ENCODE results near the gene GSK3B. TPM values are rescaled to one million over a fixed set of nuclear protein-coding genes. Genes with fewer than 3 reads are reported as not detected.

Gene GSK3B
- total and polyA plus RNA-seq, 2 experiments from 2014 or later: 19.7 to 43.1 TPM

- H3K27ac ChIP-seq: no peak overlapping the region
Measured at GRCh38 chr3:120024103-120024502, 70.1 kb downstream of the GSK3B start.

DNA sequence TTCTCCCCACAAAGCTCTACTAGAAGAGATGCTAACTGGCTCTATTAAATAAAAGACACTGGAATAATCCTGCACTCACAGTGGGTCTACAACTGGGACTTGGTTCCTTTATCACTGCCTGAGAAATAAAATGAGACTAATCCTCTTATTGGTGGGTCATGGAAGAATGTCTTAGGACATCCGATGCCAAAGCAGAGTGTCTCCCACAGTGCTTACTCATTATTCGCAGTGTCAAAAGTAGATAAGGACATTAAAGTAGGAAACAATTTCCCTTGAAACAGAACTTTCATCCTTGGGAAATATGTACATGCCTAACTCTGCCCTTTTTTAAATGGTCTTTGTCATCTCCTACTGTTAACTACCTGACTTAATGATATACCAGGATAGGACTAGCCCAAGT is 71.5 kb downstream of the GSK3B start:
- 94 to 95% methylated on average over 2 of the region's 2 CpGs for WGBS, 2 experiments (ENCODE audit: low coverage in 1 of 2, low lambda C conversion rate in 2 of 2, missing lambda C conversion rate in 2 of 2)
- no peaks in the 10 kb centered on the region for H3K27me3 ChIP-seq (replicated peaks; ENCODE audit: insufficient read depth)
- no peak overlapping the region for H3K4me2 ChIP-seq (ENCODE audit: unreplicated experiment)
- H3K36me3 ChIP-seq (ENCODE audit: low read depth): no peaks in the 10 kb centered on the region
- TF ChIP-seq EZH2phosphoT487 (IDR thresholded peaks at IDR 0.05; ENCODE audit: insufficient read depth, low read depth): no peak
- no peak for TF ChIP-seq EZH2 (IDR thresholded peaks at IDR 0.05; ENCODE audit: insufficient read depth, poor library complexity, severe bottlenecking)
- H3K4me1 ChIP-seq (ENCODE audit: insufficient read depth): peaks cover 23% of the 10 kb centered on the region
- in situ Hi-C loops (cut with MboI): no loop called here
- H3K9me3 ChIP-seq (ENCODE audit: low read depth): no peaks in the 10 kb centered on the region
- no peak overlapping the region for H3K4me3 ChIP-seq
- peaks cover 100% of the 10 kb centered on the region for H3K79me2 ChIP-seq (ENCODE audit: insufficient read depth)
- no peaks in the 10 kb centered on the region for H3K9me2 ChIP-seq (ENCODE audit: insufficient read depth)
- H3F3A ChIP-seq (ENCODE audit: insufficient read depth): peaks cover 50% of the 10 kb centered on the region
- H3K27ac ChIP-seq: no peak overlapping the region
- peaks cover 66% of the 10 kb centered on the region for H4K20me1 ChIP-seq (ENCODE audit: insufficient read depth)
- H2AFZ ChIP-seq: no peak overlapping the region
- no peak overlapping the region for H3K9ac ChIP-seq
- peak; percentile 23 for DNase-seq

More at GRCh38 chr3:120024103-120024502, 70.1 kb downstream of the GSK3B start:
- Histone ChIP-seq H2AFZ (no peak overlapping the region), H3K9me3 (ENCODE audit: low read depth) (no peaks in the 10 kb centered on the region), H3K4me1 (ENCODE audit: insufficient read depth) (peaks cover 23% of the 10 kb centered on the region), H3K79me2 (ENCODE audit: insufficient read depth) (peaks cover 100% of the 10 kb centered on the region), H3K4me2 (ENCODE audit: unreplicated experiment) (no peak overlapping the region), H3F3A (ENCODE audit: insufficient read depth) (peaks cover 43% of the 10 kb centered on the region), H3K36me3 (ENCODE audit: low read depth) (no peaks in the 10 kb centered on the region), H4K20me1 (ENCODE audit: insufficient read depth) (peaks cover 66% of the 10 kb centered on the region), H3K27me3 (replicated peaks; ENCODE audit: insufficient read depth) (no peaks in the 10 kb centered on the region), H3K4me3 (no peak overlapping the region), H3K9me2 (ENCODE audit: insufficient read depth) (no peaks in the 10 kb centered on the region), H3K9ac (no peak overlapping the region)
- TF ChIP-seq EZH2 (IDR thresholded peaks at IDR 0.05; ENCODE audit: insufficient read depth, poor library complexity, severe bottlenecking): no peak
- no peak for TF ChIP-seq EZH2phosphoT487 (IDR thresholded peaks at IDR 0.05; ENCODE audit: insufficient read depth, low read depth)
- DNase-seq: no peak
- 100% methylated on average over 1 of the region's 1 CpG for whole genome bisulfite sequencing, 2 experiments (ENCODE audit: low coverage in 1 of 2, low lambda C conversion rate in 2 of 2, missing lambda C conversion rate in 2 of 2)
- in situ Hi-C loops (cut with MboI): no loop called here

GRCh38 chr3:120021523-120021922 is 72.7 kb downstream of the GSK3B start:
- H3F3A ChIP-seq (ENCODE audit: insufficient read depth): peaks cover 45% of the 10 kb centered on the region
- DNase-seq: peak; percentile 65

GRCh38 chr3:120018299-120018698 is 75.9 kb downstream of the GSK3B start:
- TF ChIP-seq EZH2phosphoT487 (IDR thresholded peaks at IDR 0.05; ENCODE audit: insufficient read depth, low read depth): no peak
- no peak for TF ChIP-seq EZH2 (IDR thresholded peaks at IDR 0.05; ENCODE audit: insufficient read depth, poor library complexity, severe bottlenecking)
- Histone ChIP-seq H3K79me2 (ENCODE audit: insufficient read depth) (peaks cover 100% of the 10 kb centered on the region), H3K4me2 (ENCODE audit: unreplicated experiment) (no peak overlapping the region), H3F3A (ENCODE audit: insufficient read depth) (peaks cover 43% of the 10 kb centered on the region), H3K27ac (no peak overlapping the region), H3K4me3 (no peak overlapping the region), H3K36me3 (ENCODE audit: low read depth) (no peaks in the 10 kb centered on the region), H3K27me3 (replicated peaks; ENCODE audit: insufficient read depth) (no peaks in the 10 kb centered on the region), H3K9me3 (ENCODE audit: low read depth) (no peaks in the 10 kb centered on the region), H2AFZ (no peak overlapping the region), H3K4me1 (ENCODE audit: insufficient read depth) (peaks cover 28% of the 10 kb centered on the region), H3K9ac (no peak overlapping the region), H3K9me2 (ENCODE audit: insufficient read depth) (no peaks in the 10 kb centered on the region), H4K20me1 (ENCODE audit: insufficient read depth) (peaks cover 70% of the 10 kb centered on the region)
- in situ Hi-C loops (cut with MboI): no loop called here
- 97 to 99% methylated on average over 3 of the region's 3 CpGs for WGBS, 2 experiments (ENCODE audit: low coverage in 1 of 2, low lambda C conversion rate in 2 of 2, missing lambda C conversion rate in 2 of 2)
- no peak for DNase-seq

More at GRCh38 chr3:120021523-120021922, 72.7 kb downstream of the GSK3B start:
- no peaks in the 10 kb centered on the region for H3K9me3 ChIP-seq (ENCODE audit: low read depth)
- TF ChIP-seq EZH2 (IDR thresholded peaks at IDR 0.05; ENCODE audit: insufficient read depth, poor library complexity, severe bottlenecking) (no peak), EZH2phosphoT487 (IDR thresholded peaks at IDR 0.05; ENCODE audit: insufficient read depth, low read depth) (no peak)
- no peaks in the 10 kb centered on the region for H3K9me2 ChIP-seq (ENCODE audit: insufficient read depth)
- H3K36me3 ChIP-seq (ENCODE audit: low read depth): no peaks in the 10 kb centered on the region
- H3K4me2 ChIP-seq (ENCODE audit: unreplicated experiment): no peak overlapping the region
- H3K9ac ChIP-seq: no peak overlapping the region
- no peak overlapping the region for H2AFZ ChIP-seq
- peaks cover 28% of the 10 kb centered on the region for H3K4me1 ChIP-seq (ENCODE audit: insufficient read depth)
- in situ Hi-C loops (cut with MboI): no loop called here
- no peak overlapping the region for H3K4me3 ChIP-seq
- H3K27ac ChIP-seq: peak overlapping the region; percentile 36
- H3K79me2 ChIP-seq (ENCODE audit: insufficient read depth): peaks cover 100% of the 10 kb centered on the region
- H4K20me1 ChIP-seq (ENCODE audit: insufficient read depth): peaks cover 64% of the 10 kb centered on the region
- H3K27me3 ChIP-seq (replicated peaks; ENCODE audit: insufficient read depth): no peaks in the 10 kb centered on the region

DNA sequence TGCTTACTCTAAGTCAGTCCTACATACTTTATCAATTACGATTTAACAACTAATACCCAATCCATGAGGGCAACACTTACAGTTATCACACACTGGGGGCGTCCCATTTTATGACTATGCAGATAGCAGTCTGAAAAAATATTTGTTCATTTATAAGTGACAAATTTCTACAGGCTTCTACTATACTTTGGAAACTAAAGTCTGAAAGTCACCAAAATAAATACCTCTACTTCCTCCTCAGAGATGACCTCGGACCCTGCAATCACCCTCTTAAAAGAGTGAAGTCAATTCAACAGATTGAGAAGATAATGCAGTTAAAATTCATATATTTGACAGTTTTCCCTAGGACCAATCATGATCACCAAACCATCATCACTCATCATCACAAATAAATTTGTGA is 76.6 kb downstream of the GSK3B start:
- no peak overlapping the region for H3K4me2 ChIP-seq (ENCODE audit: unreplicated experiment)
- no peaks in the 10 kb centered on the region for H3K36me3 ChIP-seq (ENCODE audit: low read depth)
- H3K79me2 ChIP-seq (ENCODE audit: insufficient read depth): peaks cover 100% of the 10 kb centered on the region
- H2AFZ ChIP-seq: no peak overlapping the region
- H3K9me2 ChIP-seq (ENCODE audit: insufficient read depth): no peaks in the 10 kb centered on the region
- no peaks in the 10 kb centered on the region for H3K27me3 ChIP-seq (replicated peaks; ENCODE audit: insufficient read depth)
- TF ChIP-seq EZH2phosphoT487 (IDR thresholded peaks at IDR 0.05; ENCODE audit: insufficient read depth, low read depth) (no peak), EZH2 (IDR thresholded peaks at IDR 0.05; ENCODE audit: insufficient read depth, poor library complexity, severe bottlenecking) (no peak)
- H3K9ac ChIP-seq: no peak overlapping the region
- in situ Hi-C loops (cut with MboI): no loop called here
- no peak overlapping the region for H3K27ac ChIP-seq
- peaks cover 24% of the 10 kb centered on the region for H3K4me1 ChIP-seq (ENCODE audit: insufficient read depth)
- DNase-seq: no peak
- peaks cover 71% of the 10 kb centered on the region for H4K20me1 ChIP-seq (ENCODE audit: insufficient read depth)
- H3K4me3 ChIP-seq: no peak overlapping the region
- peaks cover 43% of the 10 kb centered on the region for H3F3A ChIP-seq (ENCODE audit: insufficient read depth)
- WGBS, 2 experiments (ENCODE audit: low coverage in 1 of 2, low lambda C conversion rate in 2 of 2, missing lambda C conversion rate in 2 of 2): 56 to 60% methylated on average over 3 of the region's 3 CpGs
- no peaks in the 10 kb centered on the region for H3K9me3 ChIP-seq (ENCODE audit: low read depth)
